Neural cell (in vitro differentiated cells): Measurements from ENCODE around the gene FBN1.

Experiments used
- EZH2 ChIP-seq: fragments of 200-600, 300-800 bp; shearing (Covaris generic), sonication (generic); IDR thresholded peaks from 2 replicates; pipeline ENCODE4 v1.6.1; 2014; ENCODE audit warnings: antibody characterized with exemption, low read length, borderline replicate concordance, mild to moderate bottlenecking; ENCODE audit not compliant: insufficient read depth, poor library complexity, severe bottlenecking
- MXI1 ChIP-seq: fragments of 450-650 bp; conservative IDR thresholded peaks from 2 replicates; pipeline ENCODE4 v1.6.1; 2014; ENCODE audit warnings: antibody characterized with exemption, mild to moderate bottlenecking; ENCODE audit not compliant: poor library complexity, severe bottlenecking
- POLR2AphosphoS5 ChIP-seq: IDR thresholded peaks from 2 replicates; pipeline ENCODE4 v1.6.1; 2012
- REST ChIP-seq: IDR thresholded peaks from 2 replicates; pipeline ENCODE4 v1.6.1; 2012; ENCODE audit warnings: borderline replicate concordance
- TAF1 ChIP-seq: IDR thresholded peaks from 2 replicates; pipeline ENCODE4 v1.6.1; 2012; ENCODE audit warnings: low read depth
- TF ChIP-seq, protein P1 (sequence below): fragments of 450-650 bp; IDR thresholded peaks from 2 replicates; pipeline ENCODE4 v1.5.1; 2014; ENCODE audit warnings: antibody characterized with exemption, mild to moderate bottlenecking, moderate library complexity; ENCODE audit not compliant: poor library complexity, severe bottlenecking

- TF ChIP-seq EZH2: no peak
- TF ChIP-seq, protein P1, sequence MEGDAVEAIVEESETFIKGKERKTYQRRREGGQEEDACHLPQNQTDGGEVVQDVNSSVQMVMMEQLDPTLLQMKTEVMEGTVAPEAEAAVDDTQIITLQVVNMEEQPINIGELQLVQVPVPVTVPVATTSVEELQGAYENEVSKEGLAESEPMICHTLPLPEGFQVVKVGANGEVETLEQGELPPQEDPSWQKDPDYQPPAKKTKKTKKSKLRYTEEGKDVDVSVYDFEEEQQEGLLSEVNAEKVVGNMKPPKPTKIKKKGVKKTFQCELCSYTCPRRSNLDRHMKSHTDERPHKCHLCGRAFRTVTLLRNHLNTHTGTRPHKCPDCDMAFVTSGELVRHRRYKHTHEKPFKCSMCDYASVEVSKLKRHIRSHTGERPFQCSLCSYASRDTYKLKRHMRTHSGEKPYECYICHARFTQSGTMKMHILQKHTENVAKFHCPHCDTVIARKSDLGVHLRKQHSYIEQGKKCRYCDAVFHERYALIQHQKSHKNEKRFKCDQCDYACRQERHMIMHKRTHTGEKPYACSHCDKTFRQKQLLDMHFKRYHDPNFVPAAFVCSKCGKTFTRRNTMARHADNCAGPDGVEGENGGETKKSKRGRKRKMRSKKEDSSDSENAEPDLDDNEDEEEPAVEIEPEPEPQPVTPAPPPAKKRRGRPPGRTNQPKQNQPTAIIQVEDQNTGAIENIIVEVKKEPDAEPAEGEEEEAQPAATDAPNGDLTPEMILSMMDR: no peak
- no peak for TF ChIP-seq REST
- no peak for TF ChIP-seq MXI1
- TF ChIP-seq POLR2AphosphoS5: no peak
- no peak for TF ChIP-seq TAF1
Observed at GRCh38 chr15:48388910-48389309, 256.6 kb downstream of the FBN1 start.
